Brain microvascular endothelial cell (primary cell): ENCODE results near the gene CCKAR.

Source experiments
- DNase-seq: peaks from one replicate; pipeline ENCODE4 v3.0.0-alpha.2; 2020
- H3K27ac ChIP-seq: fragments of 250-450 bp; sonication (Bioruptor Pico); 2 replicates; pipeline ENCODE4 v1.5.1; 2020; ENCODE audit warnings: mild to moderate bottlenecking, moderate library complexity
- H3K27me3 ChIP-seq: fragments of 250-450 bp; sonication (Bioruptor Pico); replicated peaks from 2 replicates; pipeline ENCODE4 v1.5.1; 2020; ENCODE audit warnings: mild to moderate bottlenecking
- H3K36me3 ChIP-seq: fragments of 250-450 bp; sonication (Bioruptor Pico); replicated peaks from 2 replicates; pipeline ENCODE4 v1.5.1; 2020; ENCODE audit warnings: mild to moderate bottlenecking
- H3K4me3 ChIP-seq: 2 replicates; pipeline ENCODE4 v1.5.1; 2011; ENCODE audit warnings: low read depth, mild to moderate bottlenecking, control low read depth, low read length, moderate library complexity
- CTCF ChIP-seq: IDR thresholded peaks from 2 replicates; pipeline ENCODE4 v1.5.1; 2011; ENCODE audit warnings: low read depth, mild to moderate bottlenecking, moderate library complexity, low read length, control low read depth, inconsistent platforms; ENCODE audit errors: missing control alignments
- in situ Hi-C: cut with HindIII; loops from 2 replicates; pipeline ENCODE4 v1.10.0; 2017; ENCODE audit warnings: low sequenced_read_pairs, low pct_ligation_motif_present

The CCKAR gene

GRCh38 chr4:26455571-26455970 lies 34.7 kb downstream of the CCKAR start:
- in situ Hi-C loops: loop anchor here (25.0 kb wide), 1 partner anchor 257 kb away; no protein-coding TSS in a partner anchor

GRCh38 chr4:26454961-26455360 lies 35.3 kb downstream of the CCKAR start:
- Histone ChIP-seq H3K36me3 (no peaks in the 10 kb centered on the region), H3K27ac (no peak overlapping the region), H3K4me3 (no peak overlapping the region), H3K27me3 (no peaks in the 10 kb centered on the region)
- TF ChIP-seq CTCF: no peak
- DNase-seq: no peak
- in situ Hi-C loops: loop anchor here (25.0 kb wide), 1 partner anchor 257 kb away; no protein-coding TSS in a partner anchor

More at GRCh38 chr4:26455571-26455970, 34.7 kb downstream of the CCKAR start:
- no peaks in the 10 kb centered on the region for H3K36me3 ChIP-seq
- H3K4me3 ChIP-seq: no peak overlapping the region
- H3K27ac ChIP-seq: no peak overlapping the region
- no peaks in the 10 kb centered on the region for H3K27me3 ChIP-seq
- no peak for DNase-seq
- TF ChIP-seq CTCF: no peak

GRCh38 chr4:26452565-26453531 lies 37.4 kb downstream of the CCKAR start:
- in situ Hi-C loops: loop anchor here (25.0 kb wide), 1 partner anchor 259 kb away; no protein-coding TSS in a partner anchor
- no peak for DNase-seq
- Histone ChIP-seq H3K4me3 (no peak overlapping the region), H3K27me3 (no peaks in the 10 kb centered on the region), H3K27ac (no peak overlapping the region), H3K36me3 (no peaks in the 10 kb centered on the region)
- no peak for TF ChIP-seq CTCF

- H3K27ac ChIP-seq: no peak overlapping the region
- no peaks in the 10 kb centered on the region for H3K36me3 ChIP-seq
- H3K27me3 ChIP-seq: no peaks in the 10 kb centered on the region
- DNase-seq: no peak
- in situ Hi-C loops: loop anchor here (25.0 kb wide), 1 partner anchor 261 kb away; no protein-coding TSS in a partner anchor
- H3K4me3 ChIP-seq: no peak overlapping the region
- no peak for TF ChIP-seq CTCF
Observed at GRCh38 chr4:26451597-26451996, 38.7 kb downstream of the CCKAR start.

DNA sequence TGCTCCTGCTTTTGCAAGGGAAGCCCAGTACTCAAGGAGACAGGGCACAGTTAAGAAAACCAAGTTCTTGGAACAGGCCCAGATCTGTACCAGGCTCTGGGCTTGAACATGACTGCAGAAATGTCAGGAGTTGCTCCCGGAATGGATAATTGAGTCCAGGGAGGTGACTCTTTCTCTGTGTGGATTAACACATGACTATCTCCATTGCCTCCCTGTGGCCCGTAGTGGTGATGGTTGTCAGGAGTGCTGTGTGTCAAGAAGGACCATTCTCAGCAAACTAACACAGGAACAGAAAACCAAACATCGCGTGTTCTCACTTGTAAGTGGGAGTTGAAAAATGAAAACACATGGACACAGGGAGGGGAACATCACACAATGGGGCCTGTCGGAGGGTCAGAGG lies 39.9 kb downstream of the CCKAR start:
- Histone ChIP-seq H3K27me3 (no peaks in the 10 kb centered on the region), H3K4me3 (no peak overlapping the region), H3K27ac (no peak overlapping the region), H3K36me3 (no peaks in the 10 kb centered on the region)
- in situ Hi-C loops: loop anchor here (25.0 kb wide), 1 partner anchor 262 kb away; no protein-coding TSS in a partner anchor
- TF ChIP-seq CTCF: no peak
- DNase-seq: no peak
